Mucosa of descending colon (tissue), 3 donors: ENCODE data around the gene SMPDL3A. TPM values are rescaled to one million over a fixed set of nuclear protein-coding genes. Genes with fewer than 3 reads are reported as not detected.

Experiments
- ATAC-seq: fragments of 200-7000 bp; cut with Tn5 transposase; one replicate; pipeline ENCODE4 v1.9.1; 2020; ENCODE audit warnings: mild to moderate bottlenecking, moderate library complexity
- DNase-seq, 3 donors: peaks; one replicate each; pipeline ENCODE4 v3.0.0-alpha.2; 2020
- H3K36me3 ChIP-seq: fragments of 200-600 bp; one replicate; pipeline ENCODE4 v1.8.0; 2021; ENCODE audit warnings: low read depth, mild to moderate bottlenecking
- H3K4me1 ChIP-seq: fragments of 200-600 bp; one replicate; pipeline ENCODE4 v1.8.0; 2021; ENCODE audit warnings: low read depth, mild to moderate bottlenecking
- H3K4me3 ChIP-seq: fragments of 200-600 bp; one replicate; pipeline ENCODE4 v1.8.0; 2021; ENCODE audit warnings: mild to moderate bottlenecking
- H3K9me3 ChIP-seq: fragments of 200-600 bp; one replicate; pipeline ENCODE4 v1.8.0; 2021; ENCODE audit warnings: mild to moderate bottlenecking
- intact Hi-C, 2 donors: fragments of 100-400 bp; cut with DNase I in 1 of 2; cut with micrococcal nuclease in 1 of 2; formaldehyde crosslinking; loops; one replicate each; pipeline versions ENCODE4 v1.11.0 to v1.11.1; 2022; cut with DNase I, micrococcal nuclease
- total RNA-seq, 3 donors: library from RNA; stranded (reverse); fragmentation: NEBNext Ultra II Directional in 2 of 3; extraction: Animal tissue kit (Norgen Biotek cat#: 25700) in 2 of 3; gene quantifications; one replicate each; pipeline versions ENCODE4 v1.2.1 to v1.2.4, GENCODE V29; 2021 to 2023
- TF ChIP-seq, protein P1 (sequence below): fragments of 200-600 bp; IDR thresholded peaks from one replicate; pipeline ENCODE4 v1.8.0; 2022; ENCODE audit warnings: antibody characterized with exemption, mild to moderate bottlenecking
- donor health status: DM: no; HTN: no; CAD: no; lungs with moderate emphysema.
- donor health status: DM: no; HTN: no; CAD: no.
- donor health status: DM: no; HTN: yes; CAD: no.

SMPDL3A gene
- total RNA-seq, 3 donors from 2014 or later = 81.7 to 192 (median 158) TPM

DNA sequence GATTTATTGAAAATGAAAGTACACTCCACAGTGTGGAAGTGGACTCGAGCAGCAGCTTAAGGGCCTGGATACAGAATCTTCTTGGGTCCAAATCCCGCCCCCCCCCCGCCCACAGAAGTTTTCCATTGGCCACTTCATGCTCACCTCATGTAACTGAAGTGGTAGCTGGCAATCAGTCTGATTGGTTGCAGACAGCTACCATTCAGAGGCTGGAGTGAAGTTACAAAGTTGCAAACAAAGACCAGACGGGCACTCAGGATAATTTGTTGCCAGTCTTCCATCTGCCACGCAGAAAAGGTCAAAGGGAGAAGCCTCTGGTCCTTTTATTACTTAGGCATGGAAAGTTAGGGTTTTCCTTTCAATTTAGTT lies 35.4 kb upstream of the SMPDL3A start:
- no peak for DNase-seq
- peak; percentile 13 for ATAC-seq
- TF ChIP-seq, protein P1, sequence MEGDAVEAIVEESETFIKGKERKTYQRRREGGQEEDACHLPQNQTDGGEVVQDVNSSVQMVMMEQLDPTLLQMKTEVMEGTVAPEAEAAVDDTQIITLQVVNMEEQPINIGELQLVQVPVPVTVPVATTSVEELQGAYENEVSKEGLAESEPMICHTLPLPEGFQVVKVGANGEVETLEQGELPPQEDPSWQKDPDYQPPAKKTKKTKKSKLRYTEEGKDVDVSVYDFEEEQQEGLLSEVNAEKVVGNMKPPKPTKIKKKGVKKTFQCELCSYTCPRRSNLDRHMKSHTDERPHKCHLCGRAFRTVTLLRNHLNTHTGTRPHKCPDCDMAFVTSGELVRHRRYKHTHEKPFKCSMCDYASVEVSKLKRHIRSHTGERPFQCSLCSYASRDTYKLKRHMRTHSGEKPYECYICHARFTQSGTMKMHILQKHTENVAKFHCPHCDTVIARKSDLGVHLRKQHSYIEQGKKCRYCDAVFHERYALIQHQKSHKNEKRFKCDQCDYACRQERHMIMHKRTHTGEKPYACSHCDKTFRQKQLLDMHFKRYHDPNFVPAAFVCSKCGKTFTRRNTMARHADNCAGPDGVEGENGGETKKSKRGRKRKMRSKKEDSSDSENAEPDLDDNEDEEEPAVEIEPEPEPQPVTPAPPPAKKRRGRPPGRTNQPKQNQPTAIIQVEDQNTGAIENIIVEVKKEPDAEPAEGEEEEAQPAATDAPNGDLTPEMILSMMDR = no peak

DNA sequence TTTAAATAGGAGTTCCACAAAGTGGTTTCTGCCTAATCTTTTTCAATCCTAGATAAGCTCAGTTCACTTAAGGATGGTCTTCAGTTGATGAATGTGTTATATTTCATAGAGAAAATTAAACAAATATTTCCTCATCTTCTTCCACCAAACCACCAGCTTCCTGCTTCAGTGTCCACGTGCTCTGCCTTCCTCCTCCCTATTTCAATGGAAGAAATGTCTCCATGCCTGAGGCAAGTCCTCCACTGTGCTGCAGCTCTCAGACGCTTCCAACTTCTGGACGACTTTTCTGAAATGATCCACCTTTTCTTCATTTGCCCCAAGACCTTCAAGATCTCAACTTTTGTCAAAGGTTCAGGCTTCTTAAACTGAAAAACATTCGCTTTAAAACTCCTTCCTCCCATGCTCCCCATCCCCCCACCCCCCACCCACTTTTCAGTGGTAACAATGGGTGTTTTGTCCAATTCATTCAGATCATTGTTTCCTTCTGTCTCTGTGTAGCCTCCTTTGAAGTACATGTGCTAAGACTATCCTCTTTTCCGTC lies 34.8 kb upstream of the SMPDL3A start:
- TF ChIP-seq, protein P1 = no peak
- H3K9me3 ChIP-seq = no peaks in the 10 kb centered on the region
- DNase-seq = no peak
- ATAC-seq = no peak
- no peaks in the 10 kb centered on the region for H3K4me1 ChIP-seq
- no peaks in the 10 kb centered on the region for H3K36me3 ChIP-seq
- intact Hi-C loops = no loop called here
- H3K4me3 ChIP-seq = no peak overlapping the region

More for the DNA sequence above, 35.4 kb upstream of the SMPDL3A start:
- H3K4me1 ChIP-seq = no peaks in the 10 kb centered on the region
- intact Hi-C loops = no loop called here
- H3K4me3 ChIP-seq = no peak overlapping the region
- H3K36me3 ChIP-seq = no peaks in the 10 kb centered on the region
- H3K9me3 ChIP-seq = no peaks in the 10 kb centered on the region

DNA sequence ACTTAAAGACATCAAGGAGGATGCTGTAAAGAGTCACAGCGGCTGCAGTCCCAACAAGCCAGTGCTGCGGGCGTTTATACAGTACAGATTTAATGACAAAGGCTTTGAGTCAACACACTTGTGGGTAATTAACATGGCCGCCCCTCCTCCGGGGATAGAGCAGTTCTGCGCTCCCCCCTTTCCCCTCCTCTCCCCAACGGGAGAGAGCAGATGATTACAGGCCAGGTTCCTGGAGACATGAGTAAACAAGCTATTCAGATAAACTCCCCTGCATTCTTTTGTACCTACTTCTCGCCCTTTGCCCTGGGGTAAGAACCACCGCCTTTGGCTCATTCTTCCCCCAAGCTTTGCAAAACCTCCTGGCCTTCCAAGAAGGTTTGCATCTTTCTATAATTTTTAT lies 33.2 kb upstream of the SMPDL3A start:
- Histone ChIP-seq H3K36me3 (no peaks in the 10 kb centered on the region), H3K4me3 (no peak overlapping the region), H3K4me1 (no peaks in the 10 kb centered on the region), H3K9me3 (no peaks in the 10 kb centered on the region)
- DNase-seq (no peak), ATAC-seq (peak; percentile 19)
- TF ChIP-seq, protein P1 = no peak
- intact Hi-C loops = no loop called here

DNA sequence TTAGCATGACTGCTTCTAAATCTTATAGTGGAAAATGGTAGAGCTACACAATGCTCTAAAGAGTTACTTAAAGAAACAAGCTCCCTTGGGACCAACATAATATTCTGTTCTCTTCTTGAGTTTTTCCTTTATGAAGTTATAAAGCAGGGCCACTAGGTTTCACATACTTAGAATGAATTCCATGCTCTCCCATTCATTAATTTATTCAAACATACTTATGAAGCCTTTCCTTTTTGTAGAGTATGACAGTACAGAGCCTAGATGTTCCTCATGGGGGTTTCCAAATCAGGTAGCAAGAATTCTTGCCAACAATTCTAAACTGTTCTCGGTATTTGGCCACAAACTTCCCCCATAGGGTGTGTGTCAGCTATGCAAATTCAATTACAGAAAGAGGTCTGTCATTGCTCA lies 30.1 kb upstream of the SMPDL3A start:
- H3K36me3 ChIP-seq = no peaks in the 10 kb centered on the region
- intact Hi-C loops = no loop called here
- no peaks in the 10 kb centered on the region for H3K4me1 ChIP-seq
- ATAC-seq = no peak
- no peaks in the 10 kb centered on the region for H3K9me3 ChIP-seq
- TF ChIP-seq, protein P1 = no peak
- no peak for DNase-seq
- H3K4me3 ChIP-seq = no peak overlapping the region

DNA sequence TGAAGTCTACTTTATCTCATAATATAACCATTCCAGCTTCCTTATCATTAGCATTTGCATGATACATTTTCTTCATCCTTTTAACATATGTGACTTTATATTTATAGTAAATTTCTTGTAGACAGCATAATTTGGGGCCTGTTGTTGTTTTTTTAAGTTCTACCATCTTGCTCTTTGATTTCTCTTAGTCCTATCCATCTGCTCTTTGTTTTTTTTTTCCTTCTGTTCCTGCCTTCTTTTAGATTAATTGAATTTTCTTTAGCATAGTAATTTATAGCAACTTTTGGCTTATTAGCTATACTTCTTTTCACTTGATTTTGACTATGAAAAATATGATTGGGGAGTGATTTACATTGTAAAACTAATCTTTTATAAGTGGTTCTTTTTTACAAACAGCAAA lies 28.7 kb upstream of the SMPDL3A start:
- Histone ChIP-seq H3K9me3 (no peaks in the 10 kb centered on the region), H3K4me1 (no peaks in the 10 kb centered on the region), H3K36me3 (no peaks in the 10 kb centered on the region), H3K4me3 (no peak overlapping the region)
- TF ChIP-seq, protein P1 = no peak
- intact Hi-C loops = no loop called here
- ATAC-seq (no peak), DNase-seq (no peak)

DNA sequence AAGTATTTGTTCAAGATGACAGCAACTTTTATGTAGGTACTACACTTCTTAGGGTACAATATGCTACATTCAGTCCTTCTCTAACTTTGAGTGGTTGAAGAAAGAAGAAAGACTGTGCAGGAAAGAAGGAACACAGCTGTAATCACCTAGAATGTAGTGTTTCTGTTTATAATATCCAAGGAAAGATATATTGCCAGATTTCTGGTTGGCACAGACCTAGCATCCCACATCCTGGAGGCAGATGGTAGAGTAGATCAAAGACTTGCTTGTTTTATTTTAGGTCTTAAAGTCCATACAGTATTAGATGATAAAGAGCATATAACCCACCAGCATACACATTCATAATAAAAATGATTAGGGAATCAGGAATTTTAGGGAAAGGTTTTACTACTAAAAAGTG lies 22.8 kb upstream of the SMPDL3A start:
- Histone ChIP-seq H3K36me3 (no peaks in the 10 kb centered on the region), H3K4me1 (no peaks in the 10 kb centered on the region), H3K9me3 (no peaks in the 10 kb centered on the region), H3K4me3 (no peak overlapping the region)
- DNase-seq (no peak), ATAC-seq (no peak)
- intact Hi-C loops = no loop called here
- TF ChIP-seq, protein P1 = no peak
